SK-N-SH (cell line): ENCODE results near the gene INHBE. TPM values are rescaled to one million over a fixed set of nuclear protein-coding genes. Genes with fewer than 3 reads are reported as not detected.

Source experiments
- CTCF ChIA-PET: fragments of 300-600, 350-600 bp; formaldehyde crosslinking; extraction: SDS; loops from one replicate; lab custom pipeline; 2021; lab: Yijun Ruan, JAX
- POLR2A ChIA-PET: fragments of 350-600 bp; sonication (Branson Sonifier 250); formaldehyde crosslinking; extraction: SDS; loops from one replicate; lab custom pipeline; 2020; ENCODE audit warnings: antibody characterized with exemption, inconsistent platforms; lab: Yijun Ruan, JAX
- DNase-seq: peaks from one replicate; pipeline ENCODE4 v3.0.0; 2012
- H2AFZ ChIP-seq: fragments of 200-600 bp; sonication (generic); 2 replicates; pipeline ENCODE4 v1.8.1; 2016; ENCODE audit warnings: antibody characterized with exemption, mild to moderate bottlenecking, low read depth
- H3F3A ChIP-seq: fragments of 200-600 bp; sonication (generic); replicated peaks from 2 replicates; pipeline ENCODE3; 2016; ENCODE audit warnings: antibody characterized with exemption, mild to moderate bottlenecking; ENCODE audit not compliant: insufficient read depth
- H3K27ac ChIP-seq, 2 experiments: fragments of 200-500 bp in 1 of 2; fragments of 200-600 bp in 1 of 2; sonication (Bioruptor generic) in 1 of 2; sonication (generic), shearing (Covaris generic) in 1 of 2; 2 replicates each; pipeline versions ENCODE4 v1.5.1 to v1.6.1; 2014 to 2016; ENCODE audit warnings: low read depth in 2 of 2, inconsistent platforms in 1 of 2, low read length in 1 of 2, mild to moderate bottlenecking in 1 of 2, mixed read lengths in 1 of 2
- H3K27me3 ChIP-seq: fragments of 200-600 bp; sonication (generic), shearing (Covaris generic); 2 replicates; pipeline ENCODE4 v1.6.1; 2016; ENCODE audit warnings: mixed run types; ENCODE audit not compliant: insufficient read depth
- H3K36me3 ChIP-seq, 2 experiments: fragments of 200-500 bp in 1 of 2; fragments of 200-600 bp in 1 of 2; sonication (Bioruptor generic) in 1 of 2; sonication (generic) in 1 of 2; replicated peaks in 1 of 2; 2 replicates each; pipeline versions ENCODE3 to v1.5.1; 2014 to 2016; ENCODE audit warnings: low read length in 1 of 2, mild to moderate bottlenecking in 1 of 2; ENCODE audit not compliant: insufficient read depth in 2 of 2, control insufficient read depth in 1 of 2
- H3K4me1 ChIP-seq, 2 experiments: fragments of 200-500 bp in 1 of 2; fragments of 200-600 bp in 1 of 2; sonication (Bioruptor generic) in 1 of 2; sonication (generic), shearing (Covaris generic) in 1 of 2; 2 replicates each; pipeline versions ENCODE4 v1.5.1 to v1.6.1; 2014 to 2016; ENCODE audit warnings: low read depth in 1 of 2, low read length in 1 of 2, mixed run types in 1 of 2; ENCODE audit not compliant: insufficient read depth in 2 of 2, control insufficient read depth in 1 of 2
- H3K4me2 ChIP-seq: fragments of 200-600 bp; sonication (generic), shearing (Covaris generic); 2 replicates; pipeline ENCODE4 v1.6.1; 2017; ENCODE audit warnings: mixed run types
- H3K4me3 ChIP-seq, 2 experiments: fragments of 200-500 bp in 1 of 2; fragments of 200-600 bp in 1 of 2; sonication (Bioruptor generic) in 1 of 2; sonication (generic), shearing (Covaris generic) in 1 of 2; 2 replicates each; pipeline versions ENCODE4 v1.5.1 to v1.8.1; 2014 to 2016; ENCODE audit warnings: low read depth in 2 of 2, inconsistent platforms in 1 of 2, low read length in 1 of 2, mild to moderate bottlenecking in 1 of 2, mixed read lengths in 1 of 2, moderate library complexity in 1 of 2
- H3K79me2 ChIP-seq: fragments of 200-600 bp; sonication (generic); 2 replicates; pipeline ENCODE4 v1.8.1; 2017; ENCODE audit warnings: mild to moderate bottlenecking; ENCODE audit not compliant: insufficient read depth
- H3K9ac ChIP-seq: fragments of 200-600 bp; sonication (generic); 2 replicates; pipeline ENCODE4 v1.6.1; 2017; ENCODE audit warnings: mixed run types
- H3K9me2 ChIP-seq: fragments of 200-600 bp; sonication (generic); 2 replicates; pipeline ENCODE4 v1.6.1; 2017; ENCODE audit warnings: mixed run types
- H3K9me3 ChIP-seq: fragments of 200-600 bp; sonication (generic); 2 replicates; pipeline ENCODE4 v1.6.1; 2017; ENCODE audit warnings: mixed run types, mild to moderate bottlenecking, moderate library complexity
- H4K20me1 ChIP-seq: fragments of 200-600 bp; sonication (generic); 2 replicates; pipeline ENCODE4 v1.6.1; 2017; ENCODE audit warnings: mild to moderate bottlenecking, mixed run types; ENCODE audit not compliant: insufficient read depth
- ELF1 ChIP-seq: IDR thresholded peaks from 2 replicates; pipeline ENCODE4 v1.4.0; 2012
- EP300 ChIP-seq, 2 experiments: IDR thresholded peaks; 2 replicates each; pipeline versions ENCODE4 v1.4.0 to v1.6.1; 2012; ENCODE audit warnings: borderline replicate concordance in 1 of 2, low read depth in 1 of 2, low read length in 1 of 2
- FOSL2 ChIP-seq: IDR thresholded peaks from 2 replicates; pipeline ENCODE4 v1.4.0; 2012; ENCODE audit warnings: low read depth, mild to moderate bottlenecking, moderate library complexity, borderline replicate concordance
- GATA2 ChIP-seq: sonication (generic); formaldehyde crosslinking; IDR thresholded peaks from 2 replicates; pipeline ENCODE4 v1.5.0; 2020; ENCODE audit warnings: mild to moderate bottlenecking, missing genetic modification reagents
- IRF3 ChIP-seq: fragments of 150-350 bp; IDR thresholded peaks from 2 replicates; pipeline ENCODE4 v1.6.1; 2016; ENCODE audit warnings: mild to moderate bottlenecking, low read depth, low read length
- JUND ChIP-seq: IDR thresholded peaks from 2 replicates; pipeline ENCODE4 v1.4.0; 2012
- MEF2A ChIP-seq: IDR thresholded peaks from 2 replicates; pipeline ENCODE4 v1.4.0; 2012; ENCODE audit warnings: low read depth, borderline replicate concordance
- NRF1 ChIP-seq: IDR thresholded peaks from 2 replicates; pipeline ENCODE4 v1.6.1; 2012; ENCODE audit warnings: low read depth, mild to moderate bottlenecking, low read length
- PBX3 ChIP-seq: IDR thresholded peaks from 2 replicates; pipeline ENCODE4; 2012
- RCOR1 ChIP-seq: fragments of 150-350 bp; IDR thresholded peaks from 2 replicates; pipeline ENCODE4 v1.6.1; 2017; ENCODE audit warnings: antibody characterized with exemption, low read length
- REST ChIP-seq: IDR thresholded peaks from 2 replicates; pipeline ENCODE4 v1.6.1; 2012; ENCODE audit warnings: mild to moderate bottlenecking, low read depth, low read length, moderate library complexity
- RFX5 ChIP-seq: IDR thresholded peaks from 2 replicates; pipeline ENCODE4 v1.6.1; 2012; ENCODE audit warnings: mild to moderate bottlenecking, improper control_type of control experiment, low read length
- USF1 ChIP-seq: IDR thresholded peaks from 2 replicates; pipeline ENCODE4 v1.4.0; 2012; ENCODE audit warnings: low read depth, borderline replicate concordance
- USF2 ChIP-seq: fragments of 150-350 bp; IDR thresholded peaks from 2 replicates; pipeline ENCODE4 v1.6.1; 2017; ENCODE audit warnings: antibody characterized with exemption, low read length, low read depth, borderline replicate concordance
- YY1 ChIP-seq: IDR thresholded peaks from 2 replicates; pipeline ENCODE4 v1.4.0; 2012; ENCODE audit warnings: low read depth, mild to moderate bottlenecking
- ZBTB33 ChIP-seq: IDR thresholded peaks from 2 replicates; pipeline ENCODE4 v1.4.0; 2012; ENCODE audit warnings: low read depth, borderline replicate concordance
- WGBS: methylation state at CpG from one replicate; pipeline ENCODE4 v1.1.6; 2017; ENCODE audit warnings: low lambda C conversion rate; 5-methylcytosine and 5-hydroxymethylcytosine counted together
- polyA plus RNA-seq, 3 experiments: library from polyadenylated mRNA; depleted of rRNA; stranded (reverse); fragments of >200 nt; gene quantifications; 2 replicates each; pipeline ENCODE4 v1.2.3, GENCODE V29; 2012

The INHBE gene
- polyA plus RNA-seq, 1 of the 3 experiments (the other 2 are of a cell fraction), result 0.03 TPM

GRCh38 chr12:57448669-57449068, 6.4 kb upstream of the INHBE start:
- no peaks in the 10 kb centered on the region for H3K9me3 ChIP-seq
- H3F3A ChIP-seq, result no peaks in the 10 kb centered on the region
- no peaks in the 10 kb centered on the region for H3K36me3 ChIP-seq
- 66% methylated on average over 2 of the region's 2 CpGs for WGBS
- no peak overlapping the region for H3K4me2 ChIP-seq
- H2AFZ ChIP-seq, result no peak overlapping the region
- H3K4me3 ChIP-seq, result no peak overlapping the region
- ChIA-PET POLR2A (no interaction called here), CTCF (interaction anchor here (1.0 to 2.8 kb wide), 4 partner anchors 13 to 183 kb away, joined by 3 to 10 read pairs (median 6); no protein-coding TSS in a partner anchor)
- no peaks in the 10 kb centered on the region for H3K9me2 ChIP-seq
- TF ChIP-seq RFX5 (no peak), USF2 (no peak)
- H3K27me3 ChIP-seq, result no peaks in the 10 kb centered on the region
- H4K20me1 ChIP-seq, result no peaks in the 10 kb centered on the region
- H3K9ac ChIP-seq, result no peak overlapping the region
- no peaks in the 10 kb centered on the region for H3K79me2 ChIP-seq
- H3K4me1 ChIP-seq, result peaks cover 2 to 6% of the 10 kb centered on the region in 2 experiments; a peak in 2 of 4 replicates
- no peak overlapping the region for H3K27ac ChIP-seq
- DNase-seq, result no peak

GRCh38 chr12:57449375-57449774, 5.7 kb upstream of the INHBE start:
- no peaks in the 10 kb centered on the region for H3K36me3 ChIP-seq
- H3K4me3 ChIP-seq, result no peak overlapping the region
- no peak overlapping the region for H3K27ac ChIP-seq
- no peaks in the 10 kb centered on the region for H3K9me2 ChIP-seq
- H2AFZ ChIP-seq, result no peak overlapping the region
- no peaks in the 10 kb centered on the region for H3K9me3 ChIP-seq
- H3K4me2 ChIP-seq, result no peak overlapping the region
- H4K20me1 ChIP-seq, result no peaks in the 10 kb centered on the region
- POLR2A ChIA-PET, result no interaction called here
- DNase-seq, result no peak
- TF ChIP-seq USF2 (no peak), JUND (no peak), IRF3 (no peak), MEF2A (no peak), GATA2 (no peak), USF1 (no peak), RCOR1 (no peak), REST (no peak), RFX5 (no peak), YY1 (no peak), PBX3 (no peak), EP300 (IDR thresholded peaks at IDR 0.05; ENCODE audit: borderline replicate concordance in 1 of 2, low read depth in 1 of 2, low read length in 1 of 2) (no peak), ZBTB33 (no peak), NRF1 (no peak), FOSL2 (no peak), ELF1 (no peak)
- CTCF ChIA-PET, result interaction anchor here (1.0 to 7.4 kb wide), 3 partner anchors 12 to 186 kb away, joined by 5 to 141 read pairs (median 10); no protein-coding TSS in a partner anchor
- H3K79me2 ChIP-seq, result no peaks in the 10 kb centered on the region
- WGBS, result 95% methylated on average over 7 of the region's 7 CpGs
- peaks cover 2 to 6% of the 10 kb centered on the region in 2 experiments; a peak in 2 of 4 replicates for H3K4me1 ChIP-seq
- no peak overlapping the region for H3K9ac ChIP-seq
- no peaks in the 10 kb centered on the region for H3K27me3 ChIP-seq
- no peaks in the 10 kb centered on the region for H3F3A ChIP-seq
